Endothelial cell of umbilical vein (primary cell): ENCODE data around the gene PSG5.
"Not testable (repeated sequence)": the region's sequence is repeated elsewhere in the genome, so short reads cannot be mapped to it uniquely, and the experiment has no call there.

Experiments used
- CTCF ChIP-seq, 2 donors: IDR thresholded peaks; 1 replicate in 1 of 2; 2 replicates in 1 of 2; pipeline ENCODE4 v1.5.1; 2011; ENCODE audit warnings: low read length in 2 of 2, mild to moderate bottlenecking in 2 of 2, moderate library complexity in 2 of 2, control low read depth in 1 of 2, inconsistent platforms in 1 of 2, low read depth in 1 of 2; ENCODE audit not compliant: insufficient read depth in 1 of 2; ENCODE audit errors: extremely low read depth in 1 of 2
- EZH2 ChIP-seq: IDR thresholded peaks from 2 replicates; pipeline ENCODE4 v1.6.1; 2012; ENCODE audit warnings: borderline replicate concordance, low read depth, mild to moderate bottlenecking, moderate library complexity, low read length, inconsistent platforms; ENCODE audit not compliant: severe bottlenecking
- FOS ChIP-seq: IDR thresholded peaks from 2 replicates; pipeline ENCODE4 v1.6.1; 2011; ENCODE audit warnings: mild to moderate bottlenecking, low read length, moderate library complexity, borderline replicate concordance; ENCODE audit not compliant: insufficient read depth
- MAX ChIP-seq: IDR thresholded peaks from 2 replicates; pipeline ENCODE4 v1.6.1; 2011; ENCODE audit not compliant: insufficient read depth, insufficient read length
- MYC ChIP-seq: IDR thresholded peaks from one replicate; pipeline ENCODE4 v1.6.1; 2011; ENCODE audit warnings: mild to moderate bottlenecking, low read depth, low read length
- POLR2A ChIP-seq: IDR thresholded peaks from 2 replicates; pipeline ENCODE4 v1.6.1; 2012; ENCODE audit warnings: low read depth, mild to moderate bottlenecking, control low read depth, low read length

GRCh38 chr19:43226986-43227385 is 40.6 kb upstream of the PSG5 start:
- not testable (repeated sequence) for TF ChIP-seq POLR2A; CTCF (IDR thresholded peaks at IDR 0.05; ENCODE audit: extremely low read depth in 1 of 2, insufficient read depth in 1 of 2, low read depth in 1 of 2, low read length in 2 of 2); MYC; EZH2; FOS; MAX
